ENCODE data around the gene INF2. TPM values are rescaled to one million over a fixed set of nuclear protein-coding genes. Genes with fewer than 3 reads are reported as not detected.
A peak's percentile ranks its signal among the peaks of the same experiment; 100 is the strongest.
"Not testable (repeated sequence)": the region's sequence is repeated elsewhere in the genome, so short reads cannot be mapped to it uniquely, and the experiment has no call there.

INF2 gene
- total and polyA plus RNA-seq, 5 experiments from 2014 or later, result 1.8 to 121 (median 7.6) TPM

DNA sequence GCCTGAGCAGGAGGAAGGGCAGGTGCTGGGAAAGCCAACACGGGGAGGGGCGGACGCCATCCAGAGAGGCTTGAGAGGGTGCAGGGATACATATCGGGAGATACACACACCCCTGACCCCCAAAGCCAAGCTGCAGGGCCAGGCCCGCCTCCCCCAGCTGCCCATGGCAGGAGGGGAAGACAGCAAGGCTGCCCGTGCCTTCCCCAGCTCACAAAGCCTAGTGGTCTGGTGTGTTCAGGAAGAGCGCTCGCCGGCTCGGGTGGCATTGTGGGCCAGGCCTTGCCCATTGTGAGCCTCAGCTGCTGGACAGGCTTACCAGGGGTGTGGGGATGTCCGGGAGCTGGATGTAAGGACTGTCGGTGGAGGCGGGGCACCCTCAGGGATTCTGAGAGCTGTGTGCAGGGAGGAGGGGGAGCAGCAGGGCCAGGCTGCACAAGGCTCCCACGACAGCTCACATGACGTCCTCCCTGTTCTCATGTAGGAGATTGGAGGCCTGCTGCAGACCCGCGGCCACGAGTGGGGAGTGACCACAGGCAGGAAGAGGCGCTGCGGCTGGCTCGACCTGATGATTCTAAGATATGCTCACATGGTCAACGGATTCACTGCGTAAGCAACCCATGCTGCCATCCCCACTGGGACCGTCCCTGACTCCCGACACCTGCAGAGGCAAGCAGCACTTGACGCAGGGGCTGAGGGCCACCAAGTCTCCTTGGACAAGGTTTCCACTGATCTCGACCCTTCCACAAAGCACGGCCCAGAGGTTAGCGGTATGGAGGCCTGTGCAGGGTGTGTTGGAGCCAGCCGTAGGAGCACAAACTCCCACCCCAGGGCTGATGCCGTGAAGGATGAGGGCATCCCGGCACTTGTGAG is 53.4 kb downstream of the INF2 start:
- H3K4me1 Mint-ChIP-seq, result peaks cover 0 to 4% (median 0%) of the 10 kb centered on the region in 4 donors
- H3K27ac Mint-ChIP-seq, result no peak overlapping the region
- H3K27me3 Mint-ChIP-seq, result no peaks in the 10 kb centered on the region
- H3K36me3 Mint-ChIP-seq, result no peaks in the 10 kb centered on the region
- ATAC-seq (no peak), DNase-seq (peak in 1 of 10 donors; percentile 35)
- POLR2A ChIA-PET, result interaction anchor here (0.6 kb wide), 1 partner anchor 24 kb away, joined by 3 read pairs; no protein-coding TSS in a partner anchor
- no peaks in the 10 kb centered on the region for H3K9me3 Mint-ChIP-seq
- no peak overlapping the region for H3K4me3 Mint-ChIP-seq

DNA sequence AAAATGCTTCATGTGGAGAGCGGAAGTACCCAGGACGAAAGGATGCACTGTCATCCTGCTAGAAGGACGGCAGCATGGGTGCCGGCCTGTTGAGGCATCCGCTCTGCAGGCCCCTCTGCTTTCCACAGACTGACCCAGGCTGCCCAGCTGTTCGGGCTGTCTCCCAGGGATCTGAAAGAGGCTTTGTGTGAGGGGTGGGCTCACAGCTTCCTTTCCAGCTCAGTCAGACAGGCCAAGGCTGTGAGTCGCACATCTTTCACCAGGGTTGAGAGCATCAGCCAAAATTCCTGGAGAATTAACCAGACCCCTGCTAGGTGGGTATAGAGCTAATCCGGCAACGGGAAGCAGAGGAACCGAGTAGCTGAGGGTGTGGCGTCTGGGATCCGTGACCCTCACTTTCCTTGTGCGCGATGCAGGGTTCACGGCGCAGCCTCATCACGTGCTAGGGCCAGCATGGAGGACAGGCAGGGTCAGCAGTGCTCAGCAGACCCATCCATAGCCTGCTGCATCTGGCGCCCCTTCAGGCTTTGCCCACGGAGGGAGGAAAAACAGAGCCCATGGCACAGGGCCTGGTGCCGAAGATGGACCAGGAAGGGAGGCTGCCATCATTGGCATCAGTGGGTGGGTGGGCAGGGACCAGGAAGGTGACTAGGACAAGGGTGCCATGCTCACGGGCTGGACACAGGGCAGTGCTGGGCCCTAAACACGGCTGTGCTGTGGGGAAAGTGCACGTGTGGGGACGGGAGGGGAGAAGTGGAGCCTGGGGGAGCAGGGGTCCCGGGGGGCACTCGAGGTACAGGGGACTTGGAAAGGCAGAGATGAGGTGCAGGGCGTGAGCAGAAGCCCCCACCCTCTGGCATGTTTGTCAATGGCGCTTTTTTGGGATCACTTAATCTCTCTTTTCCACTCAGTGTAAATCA is 54.3 kb downstream of the INF2 start:
- no peaks in the 10 kb centered on the region for H3K9me3 Mint-ChIP-seq
- ATAC-seq, result no peak
- H3K27ac Mint-ChIP-seq, result peak overlapping the region in 1 of 10 donors; percentile 52
- POLR2A ChIA-PET, result interaction anchor here (0.6 kb wide), 1 partner anchor 23 kb away, joined by 3 read pairs; no protein-coding TSS in a partner anchor
- peaks cover 0 to 4% (median 0%) of the 10 kb centered on the region in 4 donors for H3K4me1 Mint-ChIP-seq
- DNase-seq, result peak in 1 of 10 donors; percentile 35
- no peak overlapping the region for H3K4me3 Mint-ChIP-seq
- no peaks in the 10 kb centered on the region for H3K36me3 Mint-ChIP-seq
- H3K27me3 Mint-ChIP-seq, result no peaks in the 10 kb centered on the region

DNA sequence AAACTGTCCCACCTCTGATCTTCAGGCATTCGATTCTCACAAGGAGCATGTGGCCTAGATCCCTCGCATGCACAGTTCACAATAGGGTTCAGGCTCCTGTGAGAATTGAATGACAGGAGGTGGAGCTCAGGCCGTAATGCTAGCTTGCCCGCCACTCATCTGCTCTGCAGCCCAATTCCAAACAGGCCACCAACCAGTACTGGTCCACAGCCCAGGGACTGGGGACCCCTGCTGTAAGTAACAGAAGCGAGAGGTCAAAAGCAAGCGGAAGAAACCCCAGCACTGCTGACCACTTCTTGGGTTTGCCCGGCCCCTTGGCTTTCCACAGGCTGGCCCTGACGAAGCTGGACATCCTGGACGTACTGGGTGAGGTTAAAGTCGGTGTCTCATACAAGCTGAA is 55.1 kb downstream of the INF2 start:
- Mint-ChIP-seq H3K9me3 (no peaks in the 10 kb centered on the region), H3K27me3 (no peaks in the 10 kb centered on the region), H3K27ac (no peak overlapping the region), H3K4me3 (no peak overlapping the region), H3K36me3 (no peaks in the 10 kb centered on the region), H3K4me1 (peaks cover 0 to 4% (median 0%) of the 10 kb centered on the region in 4 donors)
- POLR2A ChIA-PET, result no interaction called here
- peak in 1 of 10 donors; percentile 42 for DNase-seq
- ATAC-seq, result no peak

DNA sequence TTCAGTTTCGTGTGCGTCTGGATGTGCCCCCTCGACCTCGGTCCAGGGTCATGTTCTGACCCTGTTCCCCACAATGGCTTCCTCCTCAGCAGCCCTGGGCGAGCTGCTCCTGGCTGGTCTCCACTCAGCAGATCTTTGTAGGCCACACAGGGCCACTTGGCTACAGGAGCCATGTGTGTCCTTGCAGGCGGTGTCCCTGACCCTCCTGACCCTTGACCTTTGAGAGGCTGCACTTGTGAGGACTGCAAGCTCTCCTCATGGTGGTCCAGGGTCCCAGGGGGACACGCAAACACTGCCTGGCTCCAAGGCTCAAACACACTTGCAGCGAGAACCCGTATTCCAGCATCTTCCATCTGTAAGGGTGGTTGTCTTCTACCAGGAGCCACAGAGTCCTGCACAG is 56.0 kb downstream of the INF2 start:
- Mint-ChIP-seq H3K4me3 (no peak overlapping the region), H3K9me3 (no peaks in the 10 kb centered on the region), H3K36me3 (no peaks in the 10 kb centered on the region), H3K27me3 (no peaks in the 10 kb centered on the region), H3K27ac (no peak overlapping the region), H3K4me1 (peaks cover 0 to 4% (median 1%) of the 10 kb centered on the region in 4 donors)
- POLR2A ChIA-PET, result no interaction called here
- ATAC-seq (no peak), DNase-seq (peak in 1 of 10 donors; percentile 51)

DNA sequence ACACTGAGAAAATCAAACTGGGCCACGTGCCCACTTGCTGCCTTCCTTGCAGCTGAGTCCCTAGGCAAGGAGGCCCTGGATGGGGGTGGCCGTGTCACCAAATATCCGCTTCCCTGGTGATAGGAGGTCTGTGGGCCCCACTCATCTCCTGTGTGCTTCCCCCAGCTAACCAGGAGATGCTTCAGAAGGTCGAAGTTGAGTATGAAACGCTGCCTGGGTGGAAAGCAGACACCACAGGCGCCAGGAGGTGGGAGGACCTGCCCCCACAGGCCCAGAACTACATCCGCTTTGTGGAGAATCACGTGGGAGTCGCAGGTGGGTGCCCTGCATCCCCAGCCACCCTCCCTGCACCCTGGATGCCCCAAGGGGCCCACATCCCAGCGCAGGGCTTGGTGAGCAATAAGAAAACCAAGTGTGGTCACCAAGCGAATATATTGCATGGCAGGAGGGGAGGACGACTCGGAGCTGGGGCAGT is 56.7 kb downstream of the INF2 start:
- H3K27ac Mint-ChIP-seq, result no peak overlapping the region
- peaks cover 0 to 8% (median 1%) of the 10 kb centered on the region in 4 donors for H3K4me1 Mint-ChIP-seq
- no peak for ATAC-seq
- peak in 1 of 10 donors; percentile 26 for DNase-seq
- H3K4me3 Mint-ChIP-seq, result no peak overlapping the region
- H3K27me3 Mint-ChIP-seq, result no peaks in the 10 kb centered on the region
- H3K9me3 Mint-ChIP-seq, result no peaks in the 10 kb centered on the region
- no peaks in the 10 kb centered on the region for H3K36me3 Mint-ChIP-seq
- POLR2A ChIA-PET, result no interaction called here

DNA sequence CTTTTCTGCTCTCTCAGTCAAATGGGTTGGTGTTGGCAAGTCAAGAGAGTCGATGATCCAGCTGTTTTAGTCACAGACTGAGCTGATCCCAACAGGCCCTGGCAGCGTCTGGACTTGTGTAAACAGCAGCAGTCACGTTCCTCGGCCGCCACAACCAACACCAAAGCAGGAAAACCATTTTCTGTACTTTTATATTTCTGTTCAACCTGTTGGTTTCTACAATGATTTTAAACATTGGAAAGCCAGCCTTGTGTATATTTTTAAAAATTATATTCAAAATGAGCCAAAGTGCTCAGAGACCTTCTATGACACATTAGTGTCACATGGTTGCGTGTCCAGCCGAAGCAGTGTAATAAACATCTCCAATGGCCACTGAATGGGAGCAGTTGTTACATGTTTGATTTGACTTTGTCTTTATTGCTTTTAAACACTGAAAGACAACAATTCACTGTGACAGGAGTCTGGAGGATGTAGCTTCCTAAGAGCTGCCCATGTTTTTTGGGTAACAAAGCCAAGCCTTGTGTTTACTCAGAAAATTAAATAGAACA is 57.6 kb downstream of the INF2 start:
- Mint-ChIP-seq H3K36me3 (no peaks in the 10 kb centered on the region), H3K4me3 (no peak overlapping the region), H3K27ac (peak overlapping the region in 1 of 10 donors; percentile 20), H3K27me3 (no peaks in the 10 kb centered on the region), H3K4me1 (peaks cover 0 to 9% (median 1%) of the 10 kb centered on the region in 4 donors), H3K9me3 (no peaks in the 10 kb centered on the region)
- peak in 1 of 10 donors; percentile 31 for DNase-seq
- POLR2A ChIA-PET, result no interaction called here
- no peak for ATAC-seq

DNA sequence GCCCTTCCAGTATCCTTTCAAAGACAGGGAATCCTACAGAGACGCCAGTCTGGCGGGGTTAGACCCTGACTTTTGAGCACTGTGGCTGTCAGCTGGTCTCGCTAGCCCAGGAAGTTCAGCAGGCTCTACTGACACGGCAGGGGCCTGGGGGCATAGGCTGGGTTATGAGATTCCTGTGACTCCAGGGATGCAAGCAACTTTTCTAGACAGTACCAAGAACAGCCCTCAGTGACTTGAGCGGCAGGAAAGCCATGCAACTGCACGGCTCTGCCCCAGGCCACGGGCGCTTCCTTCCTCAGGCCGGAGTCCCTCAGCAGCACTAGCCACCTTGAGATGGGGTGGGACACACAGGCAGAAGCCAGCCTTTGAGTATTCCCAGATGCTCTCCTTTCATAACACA is 58.5 kb downstream of the INF2 start:
- POLR2A ChIA-PET, result no interaction called here
- Mint-ChIP-seq H3K27me3 (no peaks in the 10 kb centered on the region), H3K36me3 (no peaks in the 10 kb centered on the region), H3K4me1 (peaks cover under 1 to 14% (median 4%) of the 10 kb centered on the region in 4 donors), H3K27ac (peak overlapping the region in 1 of 10 donors; percentile 28), H3K9me3 (no peaks in the 10 kb centered on the region), H3K4me3 (no peak overlapping the region)
- ATAC-seq (no peak), DNase-seq (peak in 1 of 10 donors; percentile 18)

DNA sequence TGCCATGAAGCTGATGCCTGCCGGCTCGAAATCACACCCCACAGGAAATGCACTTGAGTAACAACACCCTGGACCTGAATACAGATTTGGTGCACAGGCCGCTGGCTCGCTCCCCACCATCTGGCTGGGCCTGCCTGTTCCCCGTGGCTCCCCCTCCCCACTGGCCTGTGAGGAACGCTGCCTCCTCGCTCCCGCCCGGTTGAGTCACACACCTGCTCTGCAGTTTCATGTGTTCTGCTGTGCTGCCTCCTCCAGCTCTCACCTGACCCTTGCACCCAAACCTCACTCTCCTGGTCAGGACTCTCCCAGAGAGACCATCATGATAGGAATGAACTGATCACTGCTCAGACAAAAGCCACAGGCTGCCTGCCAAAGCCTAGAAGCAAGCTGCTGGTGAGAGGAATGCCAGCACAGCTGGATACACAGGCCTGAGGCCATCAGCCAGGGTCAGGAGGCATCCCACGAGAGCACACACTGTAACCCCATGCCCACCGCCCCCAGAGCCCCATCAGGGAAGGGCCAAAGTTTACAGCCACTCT is 59.8 kb downstream of the INF2 start:
- DNase-seq (peak in 1 of 10 donors; percentile 45), ATAC-seq (no peak)
- H3K36me3 Mint-ChIP-seq, result no peaks in the 10 kb centered on the region
- POLR2A ChIA-PET, result interaction anchor here (0.6 kb wide), 1 partner anchor 516 kb away, joined by 4 read pairs; no protein-coding TSS in a partner anchor
- H3K4me3 Mint-ChIP-seq, result no peak overlapping the region
- no peak overlapping the region for H3K27ac Mint-ChIP-seq
- H3K9me3 Mint-ChIP-seq, result no peaks in the 10 kb centered on the region
- peaks cover 9 to 22% (median 16%) of the 10 kb centered on the region in 4 donors for H3K4me1 Mint-ChIP-seq
- H3K27me3 Mint-ChIP-seq, result no peaks in the 10 kb centered on the region

DNA sequence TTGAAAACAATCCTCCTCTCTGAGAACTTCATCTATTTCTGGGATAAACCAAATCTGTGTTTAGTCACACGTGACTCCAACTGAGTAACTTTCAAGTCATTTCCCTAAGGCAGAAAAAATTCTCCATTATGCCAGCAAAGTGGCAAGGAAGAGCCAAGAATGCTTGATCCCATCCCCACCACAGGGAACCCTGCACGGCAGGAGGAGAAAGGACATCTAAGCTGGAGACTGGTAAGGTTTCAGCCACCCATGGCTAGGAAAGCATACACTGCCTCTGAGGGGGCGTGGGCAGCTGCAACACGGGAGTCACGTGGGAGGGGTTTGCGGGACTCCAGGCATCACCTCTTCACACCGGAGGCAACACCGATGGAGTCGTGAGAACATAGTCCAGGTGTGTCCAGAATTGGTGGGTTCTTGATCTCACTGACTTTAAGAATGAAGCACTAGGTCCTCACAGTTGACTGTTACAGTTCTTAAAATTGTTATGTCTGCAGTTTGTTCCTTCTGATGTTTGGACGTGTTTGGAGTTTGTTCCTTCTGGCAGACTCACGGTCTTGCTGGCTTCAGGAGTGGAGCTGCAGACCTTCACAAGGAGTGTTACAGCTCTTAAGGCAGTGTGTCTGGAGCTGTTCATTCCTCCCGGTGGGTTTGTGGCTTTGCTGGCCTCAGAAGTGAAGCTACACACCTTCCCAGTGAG is 60.8 kb downstream of the INF2 start:
- peak overlapping the region in 3 of 10 donors; percentile 32 to 77 (median 63) for H3K27ac Mint-ChIP-seq
- POLR2A ChIA-PET, result no interaction called here
- H3K4me1 Mint-ChIP-seq, result peaks cover 15 to 33% (median 26%) of the 10 kb centered on the region in 4 donors
- H3K27me3 Mint-ChIP-seq, result no peaks in the 10 kb centered on the region
- H3K4me3 Mint-ChIP-seq, result peak overlapping the region in 2 of 10 donors; percentile 45 to 53
- H3K36me3 Mint-ChIP-seq, result no peaks in the 10 kb centered on the region
- no peak for ATAC-seq
- H3K9me3 Mint-ChIP-seq, result no peaks in the 10 kb centered on the region
- DNase-seq, result peak in 1 of 10 donors; percentile 34

DNA sequence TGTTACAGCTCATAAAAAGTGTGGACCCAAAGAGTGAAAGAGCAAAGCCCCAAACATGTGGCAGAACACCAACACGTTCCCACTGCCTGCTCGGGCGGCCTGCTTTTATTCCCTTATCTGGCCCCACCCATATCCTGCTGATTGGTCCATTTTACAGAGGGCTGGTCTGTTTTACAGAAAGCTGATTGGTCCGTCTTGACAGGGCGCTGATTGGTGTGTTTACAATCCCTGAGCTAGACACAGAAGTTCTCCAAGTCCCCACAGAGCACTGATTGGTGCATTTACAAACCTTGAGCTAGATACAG is 61.3 kb downstream of the INF2 start:
- POLR2A ChIA-PET, ATAC-seq, DNase-seq, H3K36me3 Mint-ChIP-seq, H3K9me3 Mint-ChIP-seq, H3K27me3 Mint-ChIP-seq: not testable (repeated sequence)
- Mint-ChIP-seq H3K4me3 (peak overlapping the region in 5 of 10 donors; percentile 41 to 60 (median 51)), H3K4me1 (peaks cover 17 to 37% (median 30%) of the 10 kb centered on the region in 4 donors), H3K27ac (peak overlapping the region in 4 of 10 donors; percentile 11 to 73 (median 39))

DNA sequence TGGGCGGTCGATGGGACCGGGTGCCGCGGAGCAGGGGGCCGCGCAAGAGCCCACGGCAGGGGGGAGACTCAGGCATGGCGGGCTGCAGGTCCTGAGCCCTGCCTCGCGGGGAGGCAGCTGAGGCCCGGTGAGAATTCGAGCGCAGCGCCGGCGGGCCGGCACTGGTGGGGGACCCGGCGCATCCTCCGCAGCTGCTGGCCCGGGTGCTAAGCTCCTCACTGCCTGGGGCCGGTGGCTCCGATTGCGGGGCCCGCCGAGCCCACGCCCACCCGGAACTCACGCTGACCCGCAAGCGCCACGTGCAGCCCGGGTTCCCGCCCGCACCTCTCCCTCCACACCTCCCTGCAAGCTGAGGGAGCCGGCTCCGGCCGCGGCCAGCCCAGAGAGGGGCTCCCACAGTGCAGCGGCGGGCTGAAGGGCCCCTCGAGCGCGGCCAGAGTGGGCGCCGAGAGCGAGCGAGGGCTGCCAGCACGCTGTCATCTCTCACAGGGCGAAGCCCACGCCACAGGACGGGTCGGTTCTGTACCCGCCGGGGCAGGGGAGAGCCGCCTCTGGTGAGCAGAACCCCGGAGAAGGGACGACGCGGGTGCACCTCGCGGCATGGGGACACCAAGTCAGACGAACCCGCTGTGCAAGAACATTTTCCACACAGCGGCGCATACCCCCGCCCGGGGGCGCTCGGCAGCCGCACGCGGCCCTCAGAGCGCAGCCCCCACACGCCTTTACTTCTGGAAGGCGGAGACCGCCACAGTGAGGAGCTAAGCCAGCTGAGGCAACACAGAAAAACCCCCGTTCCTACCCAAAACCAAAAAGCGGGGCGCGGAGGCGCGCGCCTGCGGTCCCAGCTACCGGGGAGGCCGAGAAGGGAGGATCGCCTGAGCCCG is 62.4 kb downstream of the INF2 start:
- Mint-ChIP-seq H3K9me3 (no peaks in the 10 kb centered on the region), H3K4me1 (peaks cover 17 to 44% (median 40%) of the 10 kb centered on the region in 4 donors), H3K4me3 (peak overlapping the region; percentile 82 to 96 (median 90)), H3K27ac (peak overlapping the region in 9 of 10 donors; percentile 86 to 96 (median 95)), H3K27me3 (no peaks in the 10 kb centered on the region), H3K36me3 (peaks cover 0 to 5% (median 0%) of the 10 kb centered on the region in 3 donors)
- DNase-seq (peak in 3 of 10 donors; percentile 14 to 63 (median 33)), ATAC-seq (no peak)
- POLR2A ChIA-PET, result interaction anchor here (0.6 to 2.5 kb wide), 15 partner anchors 20 to 738 kb away, joined by 3 to 18 read pairs (median 5); partner anchors contain the start of genes CDCA4, CLBA1, GPR132 and INF2
